NOMO-1 treated with dmso at 0.1 percent for 144 hours (cell line): ENCODE measurements around the gene RFC3.

Experiments
- DNase-seq: peaks from one replicate; lab custom pipeline; 2025; ENCODE audit not compliant: unreplicated experiment; lab: John Stamatoyannopoulos, UW

RFC3 gene

GRCh38 chr13:33863188-33863789, 45.3 kb downstream of the RFC3 start:
- DNase-seq: no peak

- no peak for DNase-seq
These were observed 48.0 kb downstream of the RFC3 start for GRCh38 chr13:33865945-33866344.

- DNase-seq: no peak
These were observed 49.5 kb downstream of the RFC3 start for GRCh38 chr13:33867472-33867871.

GRCh38 chr13:33868343-33868994, 50.5 kb downstream of the RFC3 start:
- no peak for DNase-seq

GRCh38 chr13:33869005-33869404, 51.1 kb downstream of the RFC3 start:
- DNase-seq: no peak

- DNase-seq: no peak
These were observed 52.2 kb downstream of the RFC3 start for GRCh38 chr13:33870046-33870668.

GRCh38 chr13:33871207-33872004, 53.5 kb downstream of the RFC3 start:
- DNase-seq: no peak

- DNase-seq: no peak
These were observed 54.0 kb downstream of the RFC3 start for GRCh38 chr13:33872005-33872351.

- no peak for DNase-seq
These were observed 55.4 kb downstream of the RFC3 start for GRCh38 chr13:33873251-33873908.

- DNase-seq: no peak
These were observed 56.9 kb downstream of the RFC3 start for GRCh38 chr13:33874871-33875270.

GRCh38 chr13:33875618-33876401, 57.9 kb downstream of the RFC3 start:
- no peak for DNase-seq

- DNase-seq: no peak
These were observed 58.9 kb downstream of the RFC3 start for GRCh38 chr13:33876716-33877394.

GRCh38 chr13:33879118-33879517, 61.2 kb downstream of the RFC3 start:
- DNase-seq: no peak

GRCh38 chr13:33882804-33883203, 64.9 kb downstream of the RFC3 start:
- DNase-seq: no peak

- no peak for DNase-seq
These were observed 66.7 kb downstream of the RFC3 start for GRCh38 chr13:33884531-33885220.
